HEK293T (cell line): ENCODE data around the gene SUCLG1.

ENCODE experiments used
- ARNT ChIP-seq: fragments of 450-650 bp; IDR thresholded peaks from 2 replicates; pipeline ENCODE4 v1.6.1; 2017; ENCODE audit warnings: mild to moderate bottlenecking
- BHLHE40 ChIP-seq: fragments of 450-650 bp; IDR thresholded peaks from 2 replicates; pipeline ENCODE4 v1.6.1; 2016; ENCODE audit warnings: mild to moderate bottlenecking, moderate library complexity, borderline replicate concordance
- ELF4 ChIP-seq: fragments of 450-650 bp; IDR thresholded peaks from 2 replicates; pipeline ENCODE4 v1.6.1; 2017; ENCODE audit warnings: antibody characterized with exemption
- FOXA1 ChIP-seq: fragments of 450-650 bp; IDR thresholded peaks from 2 replicates; pipeline ENCODE4 v1.6.1; 2016; ENCODE audit warnings: mild to moderate bottlenecking
- FOXM1 ChIP-seq: fragments of 450-650 bp; IDR thresholded peaks from 2 replicates; pipeline ENCODE4 v1.6.1; 2017; ENCODE audit warnings: mild to moderate bottlenecking, borderline replicate concordance
- SP1 ChIP-seq: fragments of 450-650 bp; IDR thresholded peaks from 2 replicates; pipeline ENCODE4 v1.6.1; 2017
- SUZ12 ChIP-seq: fragments of 450-650 bp; IDR thresholded peaks from 2 replicates; pipeline ENCODE4 v1.6.1; 2016; ENCODE audit warnings: mild to moderate bottlenecking
- TARDBP ChIP-seq: fragments of 450-650 bp; IDR thresholded peaks from 2 replicates; pipeline ENCODE4 v1.6.1; 2016
- ZNF384 ChIP-seq: fragments of 450-650 bp; IDR thresholded peaks from 2 replicates; pipeline ENCODE4 v1.6.1; 2016

DNA sequence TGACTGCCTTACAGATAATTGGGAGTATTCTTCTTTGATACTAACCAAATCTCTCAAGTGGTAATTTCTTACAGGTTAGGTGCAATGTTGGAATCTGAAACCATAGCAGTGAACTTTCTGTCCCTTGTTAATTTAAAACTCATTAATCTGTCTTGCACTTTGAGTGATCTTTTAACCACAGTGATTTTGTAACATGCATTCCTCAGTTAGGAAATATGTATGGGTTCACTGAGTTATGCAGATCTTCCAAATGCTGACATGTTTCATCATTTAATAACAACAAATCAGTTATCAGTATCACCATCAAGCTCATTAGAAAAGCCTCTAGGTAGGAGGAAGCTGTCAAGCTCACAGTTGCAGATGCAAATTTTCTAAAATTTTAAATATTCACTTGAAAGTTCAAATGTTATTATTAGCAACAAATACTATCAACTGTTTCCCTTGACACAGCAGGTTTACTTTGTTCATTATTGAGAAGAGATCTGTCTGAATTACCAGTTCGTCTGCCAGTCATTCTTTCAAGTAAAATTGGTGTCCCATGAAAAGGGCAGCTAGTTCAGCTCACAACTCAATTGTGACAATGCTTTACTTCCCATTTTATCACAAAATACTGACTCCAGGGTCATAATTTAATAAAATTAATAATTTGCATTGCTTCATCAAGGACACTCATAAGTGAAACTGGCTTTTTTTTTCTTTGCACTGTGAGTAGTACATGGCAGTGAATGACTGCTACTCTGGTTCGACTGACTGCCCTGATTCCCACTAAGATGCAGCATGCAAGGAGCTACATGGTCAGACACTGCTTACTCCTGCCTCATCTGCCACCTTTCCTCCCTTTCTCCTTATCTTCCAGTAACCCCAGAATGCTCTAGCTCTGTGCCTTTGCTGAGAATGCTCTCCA lies 31.6 kb downstream of the SUCLG1 start:
- TF ChIP-seq FOXA1 (no peak), ARNT (no peak), SP1 (no peak), TARDBP (no peak), ELF4 (no peak), BHLHE40 (no peak), SUZ12 (no peak), ZNF384 (no peak), FOXM1 (no peak)
